GM12891 (cell line): ENCODE data around the gene GALNT13.

ENCODE experiments used
- POLR2A ChIP-seq: IDR thresholded peaks from 2 replicates; pipeline ENCODE4 v1.6.1; 2011; ENCODE audit warnings: low read depth, low read length, control low read depth
- POLR2AphosphoS5 ChIP-seq: IDR thresholded peaks from 2 replicates; pipeline ENCODE4 v1.6.1; 2011; ENCODE audit warnings: low read depth, low read length, control low read depth

- no peak for TF ChIP-seq POLR2A
- TF ChIP-seq POLR2AphosphoS5: no peak
Measured at GRCh38 chr2:154338352-154338967, 466.7 kb downstream of the GALNT13 start.
